ENCODE data around the gene TIFAB. TPM values are rescaled to one million over a fixed set of nuclear protein-coding genes. Genes with fewer than 3 reads are reported as not detected.
A peak's percentile ranks its signal among the peaks of the same experiment; 100 is the strongest.

The TIFAB gene
- total RNA-seq, 1 donor from 2014 or later: not detected

DNA sequence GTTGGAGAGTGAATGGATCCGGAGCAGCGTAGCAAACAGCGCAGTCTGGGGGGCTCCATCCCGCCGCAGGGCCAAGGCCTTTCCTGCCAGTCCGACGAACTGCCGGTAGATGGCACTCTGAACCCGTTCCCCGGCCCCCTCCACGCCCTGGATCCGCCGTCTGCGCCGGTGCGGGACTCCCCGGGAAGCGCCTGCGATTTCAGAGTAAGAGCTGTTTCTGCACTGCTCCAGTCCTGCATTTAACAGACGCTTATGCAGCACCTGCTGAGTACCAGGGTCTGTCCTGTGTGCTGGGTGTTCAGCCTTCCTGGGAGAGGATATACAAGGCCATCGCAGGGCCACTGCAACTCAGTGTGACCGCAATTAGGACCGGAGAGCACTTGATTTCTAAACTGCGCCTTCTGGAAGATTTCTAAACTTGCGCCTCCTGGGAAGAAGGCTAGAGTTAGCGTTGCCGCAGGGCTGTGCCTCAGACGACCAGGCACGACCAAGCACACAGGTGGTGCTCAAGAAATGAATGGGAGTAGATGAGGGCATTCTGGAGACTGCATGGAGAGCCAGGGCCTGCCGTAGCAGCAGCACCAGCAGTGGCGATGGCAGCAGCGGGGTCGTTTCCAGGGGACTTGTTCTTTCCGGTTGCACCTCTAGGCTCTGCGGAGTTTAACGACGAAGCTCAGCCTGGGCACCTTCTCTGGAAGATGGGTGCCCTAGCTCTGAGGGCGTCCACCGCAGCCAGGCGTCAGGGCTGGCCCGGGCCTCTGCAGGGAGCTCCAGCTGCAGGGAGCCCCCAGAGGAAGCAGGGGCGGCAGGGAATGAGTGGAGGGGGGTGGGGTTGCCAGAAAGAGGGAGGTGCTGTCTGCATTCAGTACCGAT is 14.3 kb upstream of the TIFAB start:
- intact Hi-C loops (cut with DNase I): loop anchor here (1.0 kb wide), 1 partner anchor 86 kb away; no protein-coding TSS in a partner anchor
- Histone ChIP-seq H3K4me3 (peak overlapping the region; percentile 22 to 47), H3K27me3 (no peaks in the 10 kb centered on the region)

DNA sequence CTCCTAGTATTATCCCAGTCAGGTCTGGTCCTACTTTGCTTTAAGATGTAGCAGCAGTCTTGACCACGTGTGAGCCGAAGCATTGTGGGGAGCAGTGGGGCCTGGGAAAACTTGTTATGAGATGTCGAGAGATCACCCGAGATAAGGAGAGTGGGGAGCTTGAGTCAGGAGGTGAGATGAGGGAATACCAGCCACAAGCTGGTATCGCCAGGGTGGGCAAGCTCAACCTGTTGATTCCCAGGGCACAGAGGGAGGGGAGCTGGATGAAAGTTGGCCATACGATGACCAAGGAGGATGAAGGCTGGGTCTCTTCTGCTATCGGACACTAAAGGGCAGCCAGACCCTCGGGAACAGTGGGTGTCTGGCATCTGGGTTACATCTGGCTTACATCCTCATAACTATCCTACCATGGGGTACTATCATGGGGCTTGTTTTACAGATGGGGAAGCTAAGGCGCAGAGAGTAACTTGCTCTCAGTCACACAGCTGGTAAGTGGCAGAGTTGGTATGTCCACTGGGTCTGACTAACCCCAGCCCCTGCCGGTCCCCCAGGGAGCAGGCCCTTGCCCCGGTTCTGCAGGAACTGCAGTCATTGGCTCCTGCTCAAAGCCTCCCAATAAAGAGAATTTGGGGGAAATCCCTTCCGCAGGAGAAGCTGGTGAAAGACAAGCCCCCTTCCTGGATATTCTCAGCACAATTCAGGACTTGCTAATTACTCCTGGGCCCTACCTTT is 13.4 kb upstream of the TIFAB start:
- intact Hi-C loops (cut with DNase I): loop anchor here (1.0 kb wide), 1 partner anchor 87 kb away; no protein-coding TSS in a partner anchor
- TF ChIP-seq, protein P1, sequence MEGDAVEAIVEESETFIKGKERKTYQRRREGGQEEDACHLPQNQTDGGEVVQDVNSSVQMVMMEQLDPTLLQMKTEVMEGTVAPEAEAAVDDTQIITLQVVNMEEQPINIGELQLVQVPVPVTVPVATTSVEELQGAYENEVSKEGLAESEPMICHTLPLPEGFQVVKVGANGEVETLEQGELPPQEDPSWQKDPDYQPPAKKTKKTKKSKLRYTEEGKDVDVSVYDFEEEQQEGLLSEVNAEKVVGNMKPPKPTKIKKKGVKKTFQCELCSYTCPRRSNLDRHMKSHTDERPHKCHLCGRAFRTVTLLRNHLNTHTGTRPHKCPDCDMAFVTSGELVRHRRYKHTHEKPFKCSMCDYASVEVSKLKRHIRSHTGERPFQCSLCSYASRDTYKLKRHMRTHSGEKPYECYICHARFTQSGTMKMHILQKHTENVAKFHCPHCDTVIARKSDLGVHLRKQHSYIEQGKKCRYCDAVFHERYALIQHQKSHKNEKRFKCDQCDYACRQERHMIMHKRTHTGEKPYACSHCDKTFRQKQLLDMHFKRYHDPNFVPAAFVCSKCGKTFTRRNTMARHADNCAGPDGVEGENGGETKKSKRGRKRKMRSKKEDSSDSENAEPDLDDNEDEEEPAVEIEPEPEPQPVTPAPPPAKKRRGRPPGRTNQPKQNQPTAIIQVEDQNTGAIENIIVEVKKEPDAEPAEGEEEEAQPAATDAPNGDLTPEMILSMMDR (IDR thresholded peaks at IDR 0.05): no peak
- Histone ChIP-seq H3K36me3 (no peaks in the 10 kb centered on the region), H3K9me3 (no peaks in the 10 kb centered on the region), H3K27me3 (no peaks in the 10 kb centered on the region), H3K27ac (no peak overlapping the region), H3K4me3 (no peak overlapping the region), H3K4me1 (no peaks in the 10 kb centered on the region)
- DNase-seq (ENCODE audit: low spot score in 2 of 2): no peak

More for the DNA sequence above, 14.3 kb upstream of the TIFAB start:
- H3K9me3 ChIP-seq: no peaks in the 10 kb centered on the region
- H3K27ac ChIP-seq: no peak overlapping the region
- peak in 1 of 2 donors; percentile 84 for DNase-seq (ENCODE audit: low spot score in 2 of 2)
- TF ChIP-seq, protein P1 (IDR thresholded peaks at IDR 0.05): peak; percentile 79 to 93 (median 89)
- H3K36me3 ChIP-seq: no peaks in the 10 kb centered on the region
- no peaks in the 10 kb centered on the region for H3K4me1 ChIP-seq

DNA sequence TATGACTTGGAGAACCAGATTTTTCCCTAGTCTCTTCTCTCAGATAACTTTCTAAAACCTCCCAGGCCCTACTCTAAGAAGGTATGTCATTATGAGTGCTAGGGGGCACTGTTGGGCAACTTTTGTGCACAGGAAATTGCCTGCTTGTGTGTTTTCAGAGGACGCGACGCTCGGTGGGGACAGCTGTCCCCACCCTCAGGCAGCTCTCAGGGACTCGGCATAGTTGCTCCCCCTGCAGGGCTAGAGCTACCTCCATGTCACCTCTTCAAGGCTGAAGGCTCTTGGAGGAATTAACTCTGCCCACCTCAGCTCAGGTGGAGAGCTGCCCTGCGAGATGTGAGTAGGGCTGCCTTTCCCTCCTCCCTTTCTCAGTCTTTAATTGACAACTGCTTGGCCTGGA is 10.2 kb upstream of the TIFAB start:
- no peaks in the 10 kb centered on the region for H3K9me3 ChIP-seq
- TF ChIP-seq, protein P1 (IDR thresholded peaks at IDR 0.05): peak in 2 of 3 experiments; percentile 30 to 45
- peaks cover 3 to 16% of the 10 kb centered on the region in 2 donors for H3K4me1 ChIP-seq
- H3K36me3 ChIP-seq: no peaks in the 10 kb centered on the region
- H3K27ac ChIP-seq: no peak overlapping the region
- intact Hi-C loops (cut with DNase I): no loop called here
- DNase-seq (ENCODE audit: low spot score in 2 of 2): no peak
- H3K27me3 ChIP-seq: no peaks in the 10 kb centered on the region
- no peak overlapping the region for H3K4me3 ChIP-seq

DNA sequence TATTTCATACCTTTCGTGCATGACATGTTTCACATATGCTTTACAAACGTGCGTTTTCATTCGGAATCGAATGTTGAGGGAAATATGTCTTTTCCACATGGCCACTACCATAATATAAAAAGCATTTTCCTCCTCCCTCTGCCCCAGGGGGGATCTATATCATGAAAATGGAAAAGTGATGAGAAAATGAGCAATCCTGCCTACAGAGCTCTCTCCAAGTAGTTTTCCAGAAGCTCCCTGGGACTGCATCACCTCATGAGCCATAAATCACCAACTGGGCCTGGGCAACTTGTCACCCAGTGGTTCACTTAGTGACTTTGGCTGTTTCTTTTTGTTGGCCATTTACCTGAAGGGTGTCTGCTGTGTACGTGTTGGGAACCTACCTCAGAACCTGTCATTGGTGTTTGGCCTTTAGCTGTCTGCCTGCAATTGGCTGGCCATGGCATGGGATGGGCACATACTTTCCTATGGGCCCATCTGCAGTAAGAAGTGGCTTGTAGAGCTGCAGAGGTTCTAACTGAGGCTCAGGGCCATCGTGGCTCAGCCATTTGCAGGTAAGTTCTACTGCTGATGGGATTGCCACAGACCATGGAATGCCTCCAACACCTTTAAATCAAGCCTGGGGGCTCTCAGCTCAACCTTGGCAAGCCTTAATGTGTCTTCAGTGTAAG is 9.5 kb upstream of the TIFAB start:
- Histone ChIP-seq H3K4me1 (peaks cover 3 to 16% of the 10 kb centered on the region in 2 donors), H3K27ac (no peak overlapping the region), H3K27me3 (no peaks in the 10 kb centered on the region), H3K9me3 (no peaks in the 10 kb centered on the region), H3K36me3 (no peaks in the 10 kb centered on the region), H3K4me3 (no peak overlapping the region)
- no peak for DNase-seq (ENCODE audit: low spot score in 2 of 2)
- TF ChIP-seq, protein P1 (IDR thresholded peaks at IDR 0.05): no peak
- intact Hi-C loops (cut with DNase I): no loop called here

DNA sequence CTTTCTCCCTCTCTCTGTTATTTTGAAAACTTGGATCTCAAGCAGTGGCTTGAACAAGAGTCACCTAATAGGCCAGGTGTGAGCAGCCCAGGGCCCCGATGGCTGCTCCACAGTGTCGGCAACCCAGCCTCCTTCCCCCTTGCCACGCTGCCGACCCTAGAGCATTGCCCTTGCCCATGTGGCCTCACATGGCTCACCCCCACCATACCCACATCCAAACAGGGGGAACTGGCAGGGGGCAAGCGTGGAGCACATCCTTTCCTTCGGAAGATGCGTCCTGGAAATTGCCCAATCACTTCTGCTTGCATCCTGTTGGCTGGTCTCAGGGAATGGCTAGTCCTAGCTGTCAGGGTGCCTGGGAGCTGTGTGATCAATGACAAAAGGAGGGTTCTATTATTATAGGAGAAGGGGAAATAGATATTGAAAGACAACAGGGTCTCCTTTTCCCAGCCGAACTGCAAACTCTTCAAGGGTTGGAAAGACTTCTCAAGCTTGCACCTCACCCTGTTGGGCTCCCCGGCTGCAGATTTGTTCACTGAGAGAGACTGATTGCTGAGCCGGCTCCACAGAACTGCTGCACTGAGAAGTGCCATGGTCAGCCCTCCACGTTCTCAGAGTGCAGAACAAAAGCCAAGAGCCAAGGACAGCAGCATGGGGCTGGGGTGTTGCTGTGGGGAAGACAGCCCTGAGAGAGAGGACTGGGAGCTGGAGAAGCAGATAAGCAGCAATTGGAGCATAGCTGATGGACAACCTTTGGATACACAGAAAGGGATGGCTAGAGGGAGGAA is 8.3 kb upstream of the TIFAB start:
- no peak for DNase-seq (ENCODE audit: low spot score in 2 of 2)
- TF ChIP-seq, protein P1 (IDR thresholded peaks at IDR 0.05): no peak
- intact Hi-C loops (cut with DNase I): no loop called here
- H3K9me3 ChIP-seq: no peaks in the 10 kb centered on the region
- no peak overlapping the region for H3K4me3 ChIP-seq
- peaks cover 3 to 16% of the 10 kb centered on the region in 2 donors for H3K4me1 ChIP-seq
- H3K27ac ChIP-seq: no peak overlapping the region
- no peaks in the 10 kb centered on the region for H3K27me3 ChIP-seq
- H3K36me3 ChIP-seq: no peaks in the 10 kb centered on the region
